A549 (cell line): ENCODE results near the gene PTPRN2. TPM values are rescaled to one million over a fixed set of nuclear protein-coding genes. Genes with fewer than 3 reads are reported as not detected.

Experiments used
- ATAC-seq, 2 experiments: fragments of 200-7000 bp in 1 of 2; fragments of >200 bp in 1 of 2; cut with Nextera tagmentation in 1 of 2; cut with Tn5 transposase in 1 of 2; 3 replicates each; pipeline versions ENCODE4 v1.8.0 to v1.9.1; 2018 to 2020; ENCODE audit warnings: mild to moderate bottlenecking in 1 of 2, moderate library complexity in 1 of 2
- CTCF ChIA-PET: fragments of 300-600 bp; sonication (Branson Sonifier 250); formaldehyde crosslinking; extraction: SDS; loops from one replicate; lab custom pipeline; 2021; ENCODE audit warnings: antibody characterized with exemption, inconsistent platforms; lab: Yijun Ruan, JAX
- POLR2A ChIA-PET: fragments of 350-600 bp; formaldehyde crosslinking; extraction: SDS; loops from one replicate; lab custom pipeline; 2021; ENCODE audit warnings: antibody characterized with exemption, inconsistent platforms; lab: Yijun Ruan, JAX
- DNase-seq, 2 experiments: peaks; one replicate each; pipeline versions ENCODE4 v3.0.0 to v3.0.0-alpha.2; 2011 to 2016; ENCODE audit warnings: low read depth in 1 of 2, low spot score in 1 of 2
- FAIRE-seq: peaks from 2 replicates; lab custom pipeline; 2011; peaks lifted over from hg19 to GRCh38; lab: Jason Lieb, UNC
- H3K27ac ChIP-seq, 2 experiments: fragments of >200 bp; sonication (Bioruptor Twin); formaldehyde crosslinking; 3 replicates each; pipeline ENCODE4 v1.5.1; 2016 to 2017
- H3K4me1 ChIP-seq: fragments of >200 bp; sonication (Bioruptor Twin); formaldehyde crosslinking; 3 replicates; pipeline ENCODE4 v1.6.1; 2016
- H3K4me2 ChIP-seq: fragments of >200 bp; sonication (Bioruptor Twin); formaldehyde crosslinking; 3 replicates; pipeline ENCODE4 v1.6.1; 2016
- H3K4me3 ChIP-seq: fragments of >200 bp; sonication (Bioruptor Twin); formaldehyde crosslinking; 3 replicates; pipeline ENCODE4 v1.5.1; 2016
- H3K9me3 ChIP-seq: fragments of >200 bp; sonication (Bioruptor Twin); formaldehyde crosslinking; 3 replicates; pipeline ENCODE4 v1.6.1; 2016
- BCL3 ChIP-seq: fragments of >200 bp; sonication (Bioruptor Twin); formaldehyde crosslinking; IDR thresholded peaks from 3 replicates; pipeline ENCODE4 v1.6.1; 2016
- ELK1 ChIP-seq: fragments of 150-350 bp; IDR thresholded peaks from 2 replicates; pipeline ENCODE4 v1.6.1; 2014; ENCODE audit warnings: low read depth, mild to moderate bottlenecking, low read length
- ESRRA ChIP-seq: fragments of 150-350 bp; IDR thresholded peaks from 2 replicates; pipeline ENCODE4 v1.6.1; 2014; ENCODE audit warnings: mild to moderate bottlenecking, low read length, borderline replicate concordance
- FOSL2 ChIP-seq, 2 experiments: fragments of 450-650 bp in 1 of 2; fragments of >200 bp in 1 of 2; sonication (Bioruptor Twin) in 1 of 2; formaldehyde crosslinking; IDR thresholded peaks; 2 replicates each; pipeline versions ENCODE4 v1.5.0 to v1.6.1; 2016 to 2020; ENCODE audit warnings: mild to moderate bottlenecking in 1 of 2, moderate library complexity in 1 of 2
- GATA3 ChIP-seq: IDR thresholded peaks from 2 replicates; pipeline ENCODE4 v1.6.1; 2012; ENCODE audit warnings: borderline replicate concordance
- JUN ChIP-seq, 2 experiments: fragments of >200 bp; sonication (Bioruptor Twin); formaldehyde crosslinking; IDR thresholded peaks; 2 replicates in 1 of 2; 3 replicates in 1 of 2; pipeline ENCODE4 v1.6.1; 2016 to 2017
- NFE2L2 ChIP-seq: fragments of 150-350 bp; conservative IDR thresholded peaks from 2 replicates; pipeline ENCODE4 v1.6.1; 2014; ENCODE audit warnings: low read length
- NPAS2 ChIP-seq: fragments of 250-450 bp; sonication (Bioruptor Pico); IDR thresholded peaks from 2 replicates; pipeline ENCODE4 v1.8.0; 2022; ENCODE audit warnings: mild to moderate bottlenecking, moderate library complexity, borderline replicate concordance
- POLR2AphosphoS2 ChIP-seq: conservative IDR thresholded peaks from 2 replicates; pipeline ENCODE4 v1.6.1; 2012; ENCODE audit warnings: low read length, improper control_type of control experiment, inconsistent platforms
- RFX5 ChIP-seq: fragments of 450-650 bp; IDR thresholded peaks from 2 replicates; pipeline ENCODE4 v1.7.1; 2014; ENCODE audit warnings: antibody characterized with exemption, mild to moderate bottlenecking, moderate library complexity
- TP53 ChIP-seq: fragments of 250-450 bp; sonication (Bioruptor Pico); IDR thresholded peaks from 2 replicates; pipeline ENCODE4 v1.5.0; 2021; ENCODE audit warnings: mild to moderate bottlenecking, moderate library complexity
- ZC3H11A ChIP-seq: fragments of 450-650 bp; IDR thresholded peaks from 2 replicates; pipeline ENCODE4 v1.6.1; 2014; ENCODE audit warnings: antibody characterized with exemption, mild to moderate bottlenecking
- ZSCAN20 ChIP-seq: fragments of 250-450 bp; sonication (Bioruptor Pico); IDR thresholded peaks from 2 replicates; pipeline ENCODE4 v1.8.0; 2022; ENCODE audit warnings: mild to moderate bottlenecking, moderate library complexity
- WGBS: methylation state at CpG from one replicate; pipeline ENCODE4 v1.1.6; 2017; ENCODE audit errors: missing lambda C conversion rate; 5-methylcytosine and 5-hydroxymethylcytosine counted together
- polyA plus RNA-seq, 4 experiments: library from polyadenylated mRNA; depleted of rRNA in 3 of 4; stranded (reverse); fragments of >200 nt; fragmentation: RNase III in 1 of 4; extraction: RNeasy Plus Mini Kit Qiagen cat#74134 plus additional on column Dnase treatment in 1 of 4; gene quantifications; 2 replicates in 3 of 4; 3 replicates in 1 of 4; pipeline ENCODE4 v1.2.3, GENCODE V29; 2011 to 2017
- TF ChIP-seq, protein P1 (sequence below): IDR thresholded peaks from 2 replicates; pipeline ENCODE4 v1.6.1; 2012
- TF ChIP-seq, protein P2 (sequence below): fragments of 250-450 bp; sonication (Bioruptor Pico); IDR thresholded peaks from 2 replicates; pipeline ENCODE4 v1.5.0; 2020; ENCODE audit warnings: low read depth, mild to moderate bottlenecking, moderate library complexity
- TF ChIP-seq, protein P3 (sequence below): IDR thresholded peaks from 2 replicates; pipeline ENCODE4 v1.6.1; 2012

The PTPRN2 gene
- polyA plus RNA-seq, 2 of the 4 experiments (the other 2 are of a cell fraction) = 0.41 to 1.2 TPM

- Histone ChIP-seq H3K27ac (no peak overlapping the region), H3K4me3 (no peak overlapping the region), H3K4me1 (no peaks in the 10 kb centered on the region), H3K4me2 (no peak overlapping the region), H3K9me3 (peaks cover 7% of the 10 kb centered on the region; the same call in 2 of the 3 replicates)
- no peak for ATAC-seq
- CTCF ChIA-PET = no interaction called here
- WGBS = 46% methylated on average over 12 of the region's 12 CpGs
- no peak for DNase-seq
- TF ChIP-seq GATA3 (no peak), FOSL2 (IDR thresholded peaks at IDR 0.05) (no peak), FOSL2 (CRISPR knock-in tag; IDR thresholded peaks at IDR 0.05) (no peak), NFE2L2 (no peak), NPAS2 (no peak), ZSCAN20 (CRISPR knock-in tag) (no peak), JUN (IDR thresholded peaks at IDR 0.05) (no peak)
- POLR2A ChIA-PET = no interaction called here
- no peak for FAIRE-seq
Measured at GRCh38 chr7:158129037-158130022, 458.3 kb downstream of the PTPRN2 start.

DNA sequence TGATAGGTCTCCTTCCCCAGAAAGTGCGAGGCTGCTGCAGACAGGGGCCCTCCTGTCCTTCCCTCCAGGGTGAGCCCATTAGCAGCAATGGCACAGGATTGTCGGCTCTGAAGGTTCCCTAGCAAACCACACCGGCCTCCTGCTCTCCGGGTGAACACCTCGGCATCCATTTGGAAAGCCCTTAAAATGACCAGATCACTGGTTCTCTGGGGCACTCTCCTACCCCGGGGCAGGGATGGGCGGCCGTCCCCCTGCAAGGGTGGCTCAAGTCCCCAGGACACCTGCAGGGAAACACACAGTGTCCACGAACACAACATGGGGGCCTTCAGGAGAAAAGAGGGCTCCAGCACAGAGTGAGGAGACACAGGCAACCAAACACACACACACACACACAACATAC, 459.1 kb downstream of the PTPRN2 start:
- FAIRE-seq (no peak), ATAC-seq (no peak), DNase-seq (no peak)
- peaks cover 7% of the 10 kb centered on the region; the same call in 2 of the 3 replicates for H3K9me3 ChIP-seq
- TF ChIP-seq ELK1 (no peak), NFE2L2 (no peak), POLR2AphosphoS2 (no peak), RFX5 (no peak), BCL3 (no peak), ESRRA (no peak), TP53 (CRISPR knock-in tag) (no peak), ZC3H11A (no peak)
- TF ChIP-seq, protein P1, sequence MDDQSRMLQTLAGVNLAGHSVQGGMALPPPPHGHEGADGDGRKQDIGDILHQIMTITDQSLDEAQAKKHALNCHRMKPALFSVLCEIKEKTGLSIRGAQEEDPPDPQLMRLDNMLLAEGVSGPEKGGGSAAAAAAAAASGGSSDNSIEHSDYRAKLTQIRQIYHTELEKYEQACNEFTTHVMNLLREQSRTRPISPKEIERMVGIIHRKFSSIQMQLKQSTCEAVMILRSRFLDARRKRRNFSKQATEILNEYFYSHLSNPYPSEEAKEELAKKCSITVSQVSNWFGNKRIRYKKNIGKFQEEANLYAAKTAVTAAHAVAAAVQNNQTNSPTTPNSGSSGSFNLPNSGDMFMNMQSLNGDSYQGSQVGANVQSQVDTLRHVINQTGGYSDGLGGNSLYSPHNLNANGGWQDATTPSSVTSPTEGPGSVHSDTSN = no peak
- TF ChIP-seq, protein P2, sequence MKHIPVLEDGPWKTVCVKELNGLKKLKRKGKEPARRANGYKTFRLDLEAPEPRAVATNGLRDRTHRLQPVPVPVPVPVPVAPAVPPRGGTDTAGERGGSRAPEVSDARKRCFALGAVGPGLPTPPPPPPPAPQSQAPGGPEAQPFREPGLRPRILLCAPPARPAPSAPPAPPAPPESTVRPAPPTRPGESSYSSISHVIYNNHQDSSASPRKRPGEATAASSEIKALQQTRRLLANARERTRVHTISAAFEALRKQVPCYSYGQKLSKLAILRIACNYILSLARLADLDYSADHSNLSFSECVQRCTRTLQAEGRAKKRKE (CRISPR knock-in tag) = no peak
- H3K4me3 ChIP-seq = no peak overlapping the region
- H3K27ac ChIP-seq = no peak overlapping the region
- 23% methylated on average over 9 of the region's 9 CpGs for WGBS
- CTCF ChIA-PET = no interaction called here
- H3K4me2 ChIP-seq = no peak overlapping the region
- no peaks in the 10 kb centered on the region for H3K4me1 ChIP-seq
- POLR2A ChIA-PET = no interaction called here

- no peak overlapping the region for H3K4me3 ChIP-seq
- no peaks in the 10 kb centered on the region for H3K4me1 ChIP-seq
- 34% methylated on average over 14 of the region's 15 CpGs for WGBS
- H3K4me2 ChIP-seq = no peak overlapping the region
- DNase-seq (no peak), ATAC-seq (no peak), FAIRE-seq (no peak)
- H3K27ac ChIP-seq = no peak overlapping the region
- POLR2A ChIA-PET = no interaction called here
- CTCF ChIA-PET = no interaction called here
- TF ChIP-seq, protein P3, sequence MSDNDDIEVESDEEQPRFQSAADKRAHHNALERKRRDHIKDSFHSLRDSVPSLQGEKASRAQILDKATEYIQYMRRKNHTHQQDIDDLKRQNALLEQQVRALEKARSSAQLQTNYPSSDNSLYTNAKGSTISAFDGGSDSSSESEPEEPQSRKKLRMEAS = no peak
- TF ChIP-seq FOSL2 (IDR thresholded peaks at IDR 0.05) (no peak), FOSL2 (CRISPR knock-in tag; IDR thresholded peaks at IDR 0.05) (no peak)
- peaks cover 7% of the 10 kb centered on the region; the same call in 2 of the 3 replicates for H3K9me3 ChIP-seq
Measured at GRCh38 chr7:158127241-158127640, 460.4 kb downstream of the PTPRN2 start.
